Astrocyte (in vitro differentiated cells and primary cell): ENCODE results near the gene LILRB5. TPM values are rescaled to one million over a fixed set of nuclear protein-coding genes. Genes with fewer than 3 reads are reported as not detected.
A peak's percentile ranks its signal among the peaks of the same experiment; 100 is the strongest.

ENCODE experiments used
- DNase-seq: peaks from one replicate; pipeline ENCODE4 v3.0.0-alpha.2; 2010; ENCODE audit warnings: low read depth
- FAIRE-seq: peaks from 2 replicates; lab custom pipeline; 2011; peaks lifted over from hg19 to GRCh38; lab: Jason Lieb, UNC
- H2AFZ ChIP-seq: 2 replicates; pipeline ENCODE4 v1.6.0; 2012; ENCODE audit warnings: low read depth, low read length, inconsistent platforms
- H3K27ac ChIP-seq: 2 replicates; pipeline ENCODE4 v1.5.1; 2011; ENCODE audit warnings: low read depth, low read length, inconsistent platforms
- H3K27me3 ChIP-seq: 2 replicates; pipeline ENCODE4 v1.6.0; 2011; ENCODE audit warnings: low read length, inconsistent platforms; ENCODE audit not compliant: insufficient read depth
- H3K36me3 ChIP-seq: 2 replicates; pipeline ENCODE4 v1.5.1; 2011; ENCODE audit warnings: low read length, inconsistent platforms; ENCODE audit not compliant: insufficient read depth
- H3K4me1 ChIP-seq: 2 replicates; pipeline ENCODE4 v1.5.1; 2011; ENCODE audit warnings: low read length, inconsistent platforms; ENCODE audit not compliant: insufficient read depth
- H3K4me2 ChIP-seq: 2 replicates; pipeline ENCODE4 v1.6.0; 2012; ENCODE audit warnings: low read length, inconsistent platforms
- H3K4me3 ChIP-seq: 2 replicates; pipeline ENCODE4 v1.5.1; 2011; ENCODE audit warnings: low read depth, mild to moderate bottlenecking, low read length, inconsistent platforms; ENCODE audit not compliant: insufficient read depth
- H3K79me2 ChIP-seq: 2 replicates; pipeline ENCODE4 v1.6.0; 2012; ENCODE audit warnings: mild to moderate bottlenecking, low read length, inconsistent platforms; ENCODE audit not compliant: insufficient read depth
- H3K9ac ChIP-seq: 2 replicates; pipeline ENCODE4 v1.6.0; 2012; ENCODE audit warnings: mild to moderate bottlenecking, low read length, inconsistent platforms
- H3K9me3 ChIP-seq: 2 replicates; pipeline ENCODE4 v1.5.1; 2012; ENCODE audit warnings: low read depth, mild to moderate bottlenecking, low read length, inconsistent platforms; ENCODE audit not compliant: insufficient read depth
- H4K20me1 ChIP-seq: 2 replicates; pipeline ENCODE4 v1.6.0; 2012; ENCODE audit warnings: low read length, inconsistent platforms; ENCODE audit not compliant: insufficient read depth
- H3K27ac Mint-ChIP-seq: one replicate; pipeline ENCODE4 v1.8.0; 2021; ENCODE audit warnings: mild to moderate bottlenecking, mixed read lengths; ENCODE audit not compliant: unreplicated experiment
- H3K27me3 Mint-ChIP-seq: one replicate; pipeline ENCODE4 v1.8.0; 2021; ENCODE audit warnings: low read depth, mixed read lengths; ENCODE audit not compliant: unreplicated experiment
- H3K36me3 Mint-ChIP-seq: one replicate; pipeline ENCODE4 v1.8.0; 2021; ENCODE audit warnings: low read depth, mixed read lengths; ENCODE audit not compliant: unreplicated experiment
- H3K4me1 Mint-ChIP-seq: one replicate; pipeline ENCODE4 v1.8.0; 2021; ENCODE audit warnings: low read depth, mixed read lengths; ENCODE audit not compliant: unreplicated experiment
- H3K4me3 Mint-ChIP-seq: one replicate; pipeline ENCODE4 v1.8.0; 2021; ENCODE audit warnings: mild to moderate bottlenecking, moderate library complexity, mixed read lengths; ENCODE audit not compliant: unreplicated experiment
- H3K9me3 Mint-ChIP-seq: one replicate; pipeline ENCODE4 v1.8.0; 2021; ENCODE audit warnings: mild to moderate bottlenecking, mixed read lengths; ENCODE audit not compliant: unreplicated experiment
- EZH2 ChIP-seq: IDR thresholded peaks from 2 replicates; pipeline ENCODE4 v1.6.1; 2012; ENCODE audit warnings: mild to moderate bottlenecking, low read length, inconsistent platforms; ENCODE audit not compliant: insufficient read depth
- total RNA-seq: library from RNA; stranded (reverse); gene quantifications from 2 replicates; pipeline ENCODE4 v1.2.1, GENCODE V29; 2021
- TF ChIP-seq, protein P1 (sequence below): IDR thresholded peaks from 2 replicates; pipeline ENCODE4 v1.5.1; 2011; ENCODE audit warnings: low read depth, mild to moderate bottlenecking, inconsistent platforms, low read length, moderate library complexity; ENCODE audit not compliant: insufficient read depth

LILRB5 gene
- total RNA-seq, 1 donor from 2014 or later = not detected

DNA sequence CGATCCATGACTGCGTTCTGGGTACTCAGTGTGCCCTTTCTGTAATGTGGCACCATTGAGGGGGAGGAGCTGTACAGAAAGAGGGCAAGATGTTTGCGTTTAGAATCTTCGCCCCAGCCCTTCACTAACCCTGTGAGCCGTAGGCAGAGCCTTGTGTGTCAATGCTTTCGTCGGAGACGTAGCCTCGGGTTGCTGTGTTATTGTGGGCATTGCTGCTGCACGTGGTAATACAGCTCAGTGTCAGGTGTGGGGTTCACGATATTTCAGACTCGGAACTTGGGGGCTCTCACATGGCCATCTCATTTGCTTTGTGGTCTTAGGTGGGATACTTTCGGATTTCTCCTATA, 50.3 kb downstream of the LILRB5 start:
- no peak overlapping the region for H3K4me3 Mint-ChIP-seq
- no peak overlapping the region for H3K27ac Mint-ChIP-seq
- H3K9ac ChIP-seq = peak overlapping the region; percentile 24
- peaks cover 23% of the 10 kb centered on the region for H3K36me3 Mint-ChIP-seq
- H3K4me2 ChIP-seq = peak overlapping the region; percentile 22
- no peaks in the 10 kb centered on the region for H3K9me3 ChIP-seq
- H3K27me3 ChIP-seq = no peaks in the 10 kb centered on the region
- H3K9me3 Mint-ChIP-seq = no peaks in the 10 kb centered on the region
- no peak overlapping the region for H2AFZ ChIP-seq
- DNase-seq = no peak
- no peak overlapping the region for H3K4me3 ChIP-seq
- H3K27ac ChIP-seq = no peak overlapping the region
- TF ChIP-seq, protein P1, sequence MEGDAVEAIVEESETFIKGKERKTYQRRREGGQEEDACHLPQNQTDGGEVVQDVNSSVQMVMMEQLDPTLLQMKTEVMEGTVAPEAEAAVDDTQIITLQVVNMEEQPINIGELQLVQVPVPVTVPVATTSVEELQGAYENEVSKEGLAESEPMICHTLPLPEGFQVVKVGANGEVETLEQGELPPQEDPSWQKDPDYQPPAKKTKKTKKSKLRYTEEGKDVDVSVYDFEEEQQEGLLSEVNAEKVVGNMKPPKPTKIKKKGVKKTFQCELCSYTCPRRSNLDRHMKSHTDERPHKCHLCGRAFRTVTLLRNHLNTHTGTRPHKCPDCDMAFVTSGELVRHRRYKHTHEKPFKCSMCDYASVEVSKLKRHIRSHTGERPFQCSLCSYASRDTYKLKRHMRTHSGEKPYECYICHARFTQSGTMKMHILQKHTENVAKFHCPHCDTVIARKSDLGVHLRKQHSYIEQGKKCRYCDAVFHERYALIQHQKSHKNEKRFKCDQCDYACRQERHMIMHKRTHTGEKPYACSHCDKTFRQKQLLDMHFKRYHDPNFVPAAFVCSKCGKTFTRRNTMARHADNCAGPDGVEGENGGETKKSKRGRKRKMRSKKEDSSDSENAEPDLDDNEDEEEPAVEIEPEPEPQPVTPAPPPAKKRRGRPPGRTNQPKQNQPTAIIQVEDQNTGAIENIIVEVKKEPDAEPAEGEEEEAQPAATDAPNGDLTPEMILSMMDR = no peak
- no peak for TF ChIP-seq EZH2
- no peaks in the 10 kb centered on the region for H3K27me3 Mint-ChIP-seq
- no peak for FAIRE-seq
- peaks cover 98% of the 10 kb centered on the region for H4K20me1 ChIP-seq
- H3K4me1 Mint-ChIP-seq = peaks cover 53% of the 10 kb centered on the region
- H3K4me1 ChIP-seq = peaks cover 61% of the 10 kb centered on the region
- H3K79me2 ChIP-seq = peaks cover 76% of the 10 kb centered on the region
- H3K36me3 ChIP-seq = peaks cover 49% of the 10 kb centered on the region

- H3K4me3 ChIP-seq = no peak overlapping the region
Measured at GRCh38 chr19:54206030-54206830, 50.8 kb downstream of the LILRB5 start.

More at GRCh38 chr19:54206030-54206830, 50.8 kb downstream of the LILRB5 start:
- Mint-ChIP-seq H3K4me1 (peaks cover 55% of the 10 kb centered on the region), H3K27me3 (no peaks in the 10 kb centered on the region), H3K36me3 (peaks cover 27% of the 10 kb centered on the region), H3K27ac (no peak overlapping the region), H3K4me3 (no peak overlapping the region), H3K9me3 (no peaks in the 10 kb centered on the region)
- Histone ChIP-seq H4K20me1 (peaks cover 100% of the 10 kb centered on the region), H3K9me3 (no peaks in the 10 kb centered on the region), H3K36me3 (peaks cover 51% of the 10 kb centered on the region), H3K27ac (no peak overlapping the region), H3K4me2 (peak overlapping the region; percentile 97), H2AFZ (no peak overlapping the region), H3K79me2 (peaks cover 79% of the 10 kb centered on the region), H3K9ac (peak overlapping the region; percentile 24), H3K27me3 (no peaks in the 10 kb centered on the region), H3K4me1 (peaks cover 66% of the 10 kb centered on the region)
- FAIRE-seq = no peak
- TF ChIP-seq, protein P1 = no peak
- TF ChIP-seq EZH2 = no peak
- DNase-seq = no peak
